Right lobe of liver (tissue), 4 donors: ENCODE results near the gene ACSL5.
"Not testable (repeated sequence)": the region's sequence is repeated elsewhere in the genome, so short reads cannot be mapped to it uniquely, and the experiment has no call there.

Experiments used
- POLR2A ChIP-seq: fragments of 450-650 bp; IDR thresholded peaks from one replicate; pipeline ENCODE4 v1.6.1; 2017; ENCODE audit warnings: antibody characterized with exemption, mild to moderate bottlenecking
- TF ChIP-seq, protein P1 (sequence below), 4 donors: fragments of 200-600 bp in 3 of 4; fragments of 450-650 bp in 1 of 4; IDR thresholded peaks; one replicate each; pipeline versions ENCODE4 v1.5.1 to v1.8.0; 2016 to 2022; ENCODE audit warnings: antibody characterized with exemption in 4 of 4, mild to moderate bottlenecking in 2 of 4
- donor health status: DM: no; HTN: no; CAD: no.
- donor health status: DM: no; HTN: no; CAD: no.
- donor health status: DM: no; HTN: yes; CAD: no.

DNA sequence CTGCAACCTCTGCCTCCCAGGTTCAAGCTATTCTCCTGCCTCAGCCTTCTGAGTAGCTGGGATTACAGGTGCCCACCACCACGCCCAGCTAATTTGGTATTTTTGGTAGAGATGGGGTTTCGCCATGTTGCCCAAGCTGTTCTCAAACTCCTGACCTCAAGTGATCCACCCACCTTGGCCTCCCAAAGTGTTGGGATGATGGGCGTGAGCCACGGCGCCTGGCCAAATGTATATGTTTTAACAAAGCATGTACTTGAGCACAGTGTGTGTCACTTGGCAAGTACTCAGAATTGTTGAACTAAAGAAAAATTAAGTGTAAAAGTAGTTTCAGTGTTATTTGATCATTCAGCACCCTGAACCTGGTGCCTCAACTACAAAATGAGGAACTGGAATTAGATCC lies 90.2 kb downstream of the ACSL5 start:
- TF ChIP-seq, protein P1, sequence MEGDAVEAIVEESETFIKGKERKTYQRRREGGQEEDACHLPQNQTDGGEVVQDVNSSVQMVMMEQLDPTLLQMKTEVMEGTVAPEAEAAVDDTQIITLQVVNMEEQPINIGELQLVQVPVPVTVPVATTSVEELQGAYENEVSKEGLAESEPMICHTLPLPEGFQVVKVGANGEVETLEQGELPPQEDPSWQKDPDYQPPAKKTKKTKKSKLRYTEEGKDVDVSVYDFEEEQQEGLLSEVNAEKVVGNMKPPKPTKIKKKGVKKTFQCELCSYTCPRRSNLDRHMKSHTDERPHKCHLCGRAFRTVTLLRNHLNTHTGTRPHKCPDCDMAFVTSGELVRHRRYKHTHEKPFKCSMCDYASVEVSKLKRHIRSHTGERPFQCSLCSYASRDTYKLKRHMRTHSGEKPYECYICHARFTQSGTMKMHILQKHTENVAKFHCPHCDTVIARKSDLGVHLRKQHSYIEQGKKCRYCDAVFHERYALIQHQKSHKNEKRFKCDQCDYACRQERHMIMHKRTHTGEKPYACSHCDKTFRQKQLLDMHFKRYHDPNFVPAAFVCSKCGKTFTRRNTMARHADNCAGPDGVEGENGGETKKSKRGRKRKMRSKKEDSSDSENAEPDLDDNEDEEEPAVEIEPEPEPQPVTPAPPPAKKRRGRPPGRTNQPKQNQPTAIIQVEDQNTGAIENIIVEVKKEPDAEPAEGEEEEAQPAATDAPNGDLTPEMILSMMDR (IDR thresholded peaks at IDR 0.05): not testable (repeated sequence)
- not testable (repeated sequence) for TF ChIP-seq POLR2A
